Peyer's patch (tissue), 4 donors: ENCODE data around the gene HSP90AB1.
A peak's percentile ranks its signal among the peaks of the same experiment; 100 is the strongest.

ENCODE experiments used
- POLR2A ChIP-seq, 2 donors: fragments of 450-650 bp; IDR thresholded peaks; one replicate each; pipeline ENCODE4 v1.5.1; 2017; ENCODE audit warnings: antibody characterized with exemption in 2 of 2, mild to moderate bottlenecking in 2 of 2, moderate library complexity in 2 of 2
- TF ChIP-seq, protein P1 (sequence below), 6 experiments: fragments of 450-650 bp in 4 of 6; fragments of 200-600 bp in 2 of 6; sonication (generic) in 1 of 6; IDR thresholded peaks; one replicate each; pipeline ENCODE4 v1.5.1; 2017 to 2019; ENCODE audit warnings: antibody characterized with exemption in 6 of 6, mild to moderate bottlenecking in 3 of 6, moderate library complexity in 1 of 6

DNA sequence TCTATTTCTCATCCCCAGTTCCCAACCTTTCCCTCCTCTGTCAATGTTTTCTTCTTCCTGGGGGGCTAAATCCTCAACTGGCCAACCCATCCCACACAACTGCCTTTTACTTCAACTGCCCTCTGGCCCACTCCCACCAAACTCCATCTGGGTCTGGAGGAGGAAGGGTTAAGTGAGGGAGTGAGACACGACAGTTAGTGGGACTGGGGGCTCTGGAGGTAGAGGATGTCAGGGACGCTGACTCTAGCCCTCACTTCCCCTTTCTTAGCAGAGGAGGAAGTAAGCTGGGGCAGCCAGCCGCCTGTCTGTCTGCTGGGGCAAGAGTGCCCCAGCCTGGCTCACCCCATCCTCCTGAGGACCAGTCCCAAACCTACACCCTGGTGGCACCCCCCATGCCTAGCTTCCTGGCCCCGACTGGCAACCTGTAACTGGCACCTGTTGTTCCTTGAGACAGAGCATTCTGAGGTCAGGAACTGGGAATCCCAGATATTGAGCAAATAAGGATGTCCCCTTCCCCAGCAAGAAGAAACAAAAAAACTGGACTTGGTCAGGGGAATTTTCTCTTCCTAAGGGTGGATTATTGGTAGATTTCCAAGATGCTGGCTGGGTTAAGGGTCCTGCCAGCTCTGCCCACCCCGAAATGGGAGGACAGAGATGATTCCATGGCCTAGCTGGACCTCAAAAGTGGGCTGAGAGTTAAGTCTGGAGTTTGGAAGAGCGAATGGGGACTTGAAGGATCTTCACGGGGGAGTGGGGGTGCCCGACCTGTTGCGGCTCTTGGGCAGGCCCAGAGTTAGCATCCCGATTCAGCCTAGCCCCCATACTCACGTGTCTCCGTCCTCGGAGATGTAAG is 17.5 kb downstream of the HSP90AB1 start:
- TF ChIP-seq, protein P1, sequence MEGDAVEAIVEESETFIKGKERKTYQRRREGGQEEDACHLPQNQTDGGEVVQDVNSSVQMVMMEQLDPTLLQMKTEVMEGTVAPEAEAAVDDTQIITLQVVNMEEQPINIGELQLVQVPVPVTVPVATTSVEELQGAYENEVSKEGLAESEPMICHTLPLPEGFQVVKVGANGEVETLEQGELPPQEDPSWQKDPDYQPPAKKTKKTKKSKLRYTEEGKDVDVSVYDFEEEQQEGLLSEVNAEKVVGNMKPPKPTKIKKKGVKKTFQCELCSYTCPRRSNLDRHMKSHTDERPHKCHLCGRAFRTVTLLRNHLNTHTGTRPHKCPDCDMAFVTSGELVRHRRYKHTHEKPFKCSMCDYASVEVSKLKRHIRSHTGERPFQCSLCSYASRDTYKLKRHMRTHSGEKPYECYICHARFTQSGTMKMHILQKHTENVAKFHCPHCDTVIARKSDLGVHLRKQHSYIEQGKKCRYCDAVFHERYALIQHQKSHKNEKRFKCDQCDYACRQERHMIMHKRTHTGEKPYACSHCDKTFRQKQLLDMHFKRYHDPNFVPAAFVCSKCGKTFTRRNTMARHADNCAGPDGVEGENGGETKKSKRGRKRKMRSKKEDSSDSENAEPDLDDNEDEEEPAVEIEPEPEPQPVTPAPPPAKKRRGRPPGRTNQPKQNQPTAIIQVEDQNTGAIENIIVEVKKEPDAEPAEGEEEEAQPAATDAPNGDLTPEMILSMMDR (IDR thresholded peaks at IDR 0.05) = peak in 1 of 6 experiments; percentile 11
- no peak for TF ChIP-seq POLR2A (IDR thresholded peaks at IDR 0.05)
